Liver (tissue), 9 donors: ENCODE measurements around the gene ZSWIM4. TPM values are rescaled to one million over a fixed set of nuclear protein-coding genes. Genes with fewer than 3 reads are reported as not detected.

Source experiments
- DNase-seq: peaks from one replicate; pipeline ENCODE4 v3.0.0-alpha.2; 2017; ENCODE audit warnings: low spot score
- H3K27ac ChIP-seq, 2 donors: one replicate each; pipeline ENCODE4 v1.7.0; 2013; ENCODE audit warnings: inconsistent platforms in 2 of 2, low read length in 2 of 2, control low read depth in 1 of 2, low read depth in 1 of 2, mild to moderate bottlenecking in 1 of 2
- H3K27me3 ChIP-seq, 4 donors: one replicate each; pipeline versions ENCODE4 v1.6.1 to v1.7.0; 2013; ENCODE audit warnings: low read length in 3 of 4, inconsistent platforms in 1 of 4, mild to moderate bottlenecking in 1 of 4, moderate library complexity in 1 of 4; ENCODE audit not compliant: control insufficient read depth in 4 of 4, insufficient read depth in 4 of 4
- H3K36me3 ChIP-seq, 4 donors: one replicate each; pipeline versions ENCODE4 v1.6.1 to v1.7.0; 2013; ENCODE audit warnings: low read length in 3 of 4, mild to moderate bottlenecking in 3 of 4, low read depth in 1 of 4, moderate library complexity in 1 of 4; ENCODE audit not compliant: control insufficient read depth in 4 of 4, insufficient read depth in 3 of 4
- H3K4me1 ChIP-seq, 4 donors: one replicate each; pipeline versions ENCODE4 v1.6.1 to v1.7.0; 2013; ENCODE audit warnings: low read length in 3 of 4, mild to moderate bottlenecking in 3 of 4, moderate library complexity in 1 of 4; ENCODE audit not compliant: control insufficient read depth in 4 of 4, insufficient read depth in 4 of 4
- H3K4me3 ChIP-seq, 3 donors: one replicate each; pipeline versions ENCODE4 v1.6.1 to v1.7.0; 2013; ENCODE audit warnings: low read length in 3 of 3, control low read depth in 1 of 3, low read depth in 1 of 3, mild to moderate bottlenecking in 1 of 3
- H3K9ac ChIP-seq, 2 donors: one replicate each; pipeline ENCODE4 v1.7.0; 2013; ENCODE audit warnings: low read length in 2 of 2, mild to moderate bottlenecking in 2 of 2, moderate library complexity in 2 of 2, control low read depth in 1 of 2, low read depth in 1 of 2
- H3K9me3 ChIP-seq, 4 donors: one replicate each; pipeline versions ENCODE4 v1.6.1 to v1.7.0; 2013; ENCODE audit warnings: low read length in 3 of 4; ENCODE audit not compliant: control insufficient read depth in 4 of 4
- CTCF ChIP-seq: fragments of 150-350 bp; IDR thresholded peaks from 2 replicates; pipeline ENCODE4 v1.5.1; 2017; ENCODE audit warnings: improper control_type of control experiment, low read depth, low read length; ENCODE audit not compliant: missing input control
- EGR1 ChIP-seq, 2 donors: IDR thresholded peaks; 2 replicates each; pipeline ENCODE4 v1.6.1; 2016 to 2018; ENCODE audit warnings: antibody characterized with exemption in 2 of 2, low read depth in 2 of 2
- FOXA1 ChIP-seq: IDR thresholded peaks from 2 replicates; pipeline ENCODE4 v1.6.1; 2016; ENCODE audit warnings: antibody characterized with exemption
- GABPA ChIP-seq, 2 donors: IDR thresholded peaks in 1 of 2; conservative IDR thresholded peaks in 1 of 2; 2 replicates each; pipeline ENCODE4 v1.6.1; 2016; ENCODE audit warnings: antibody characterized with exemption in 2 of 2, mild to moderate bottlenecking in 1 of 2, moderate library complexity in 1 of 2
- HNF4G ChIP-seq: IDR thresholded peaks from 2 replicates; pipeline ENCODE4 v1.6.1; 2016; ENCODE audit warnings: antibody characterized with exemption
- JUND ChIP-seq, 2 donors: IDR thresholded peaks; 2 replicates each; pipeline ENCODE4 v1.6.1; 2016; ENCODE audit warnings: antibody characterized with exemption in 2 of 2
- MAX ChIP-seq: IDR thresholded peaks from 2 replicates; pipeline ENCODE4 v1.6.1; 2016; ENCODE audit warnings: antibody characterized with exemption
- NR2F2 ChIP-seq: IDR thresholded peaks from 2 replicates; pipeline ENCODE4 v1.6.1; 2016; ENCODE audit warnings: antibody characterized with exemption
- RAD21 ChIP-seq, 2 donors: IDR thresholded peaks; 2 replicates each; pipeline ENCODE4 v1.6.1; 2016; ENCODE audit warnings: antibody characterized with exemption in 2 of 2, mild to moderate bottlenecking in 2 of 2
- REST ChIP-seq: IDR thresholded peaks from 2 replicates; pipeline ENCODE4 v1.6.1; 2016; ENCODE audit warnings: antibody characterized with exemption, mild to moderate bottlenecking
- RXRA ChIP-seq, 2 donors: IDR thresholded peaks; 2 replicates each; pipeline ENCODE4 v1.6.1; 2017 to 2018; ENCODE audit warnings: antibody characterized with exemption in 2 of 2, mild to moderate bottlenecking in 1 of 2
- SP1 ChIP-seq: IDR thresholded peaks from 2 replicates; pipeline ENCODE4 v1.6.1; 2018; ENCODE audit warnings: antibody characterized with exemption, mild to moderate bottlenecking
- TAF1 ChIP-seq: conservative IDR thresholded peaks from 2 replicates; pipeline ENCODE4 v1.6.1; 2016; ENCODE audit warnings: antibody characterized with exemption, mild to moderate bottlenecking
- YY1 ChIP-seq: IDR thresholded peaks from 2 replicates; pipeline ENCODE4 v1.6.1; 2016; ENCODE audit warnings: antibody characterized with exemption, mild to moderate bottlenecking
- ZBTB33 ChIP-seq: IDR thresholded peaks from 2 replicates; pipeline ENCODE4 v1.6.1; 2016; ENCODE audit warnings: antibody characterized with exemption
- WGBS: extraction: QIAGEN DNeasy Blood & Tissue Kit; methylation state at CpG from one replicate; pipeline ENCODE4 v1.1.7; 2013; 5-methylcytosine and 5-hydroxymethylcytosine counted together
- polyA plus RNA-seq, 2 donors: library from polyadenylated mRNA; stranded (reverse) in 1 of 2; unstranded in 1 of 2; fragments of 200-250 nt in 1 of 2; fragments of >200 nt in 1 of 2; fragmentation: Nextera tagmentation in 1 of 2; extraction: Ambion mirVana in 1 of 2; gene quantifications; one replicate each; pipeline versions ENCODE4 v1.2.1 to v1.2.3, GENCODE V29; 2013 to 2015
- total RNA-seq, 2 donors: library from RNA; depleted of rRNA; stranded (reverse); fragments of >200 nt; gene quantifications; one replicate each; pipeline ENCODE4 v1.2.3, GENCODE V29; 2014
- donor health status: healthy.
- donor health status: healthy.
- donor health status: healthy.
- donor health status: healthy.
- donor health status: healthy.

Gene ZSWIM4
- total and polyA plus RNA-seq, 4 donors = 0.14 to 2.2 (median 1.2) TPM

- H3K27me3 ChIP-seq = no peaks in the 10 kb centered on the region
- H3K4me1 ChIP-seq = peaks cover 4 to 23% (median 8%) of the 10 kb centered on the region in 4 donors
- TF ChIP-seq SP1 (peak; percentile 88), RAD21 (IDR thresholded peaks at IDR 0.05) (peak in 1 of 2 donors; percentile 50), MAX (no peak), GABPA (IDR thresholded peaks at IDR 0.05 in 1 of 2, conservative IDR thresholded peaks at IDR 0.05 in 1 of 2) (no peak), FOXA1 (no peak), EGR1 (IDR thresholded peaks at IDR 0.05; ENCODE audit: low read depth in 2 of 2) (no peak), RXRA (IDR thresholded peaks at IDR 0.05) (peak; percentile 45 to 76)
- DNase-seq = peak; percentile 92
- H3K36me3 ChIP-seq = peaks cover 0 to 5% (median 2%) of the 10 kb centered on the region in 4 donors
- whole genome bisulfite sequencing = 8% methylated on average over 59 of the region's 59 CpGs
- peak overlapping the region; percentile 50 to 71 for H3K27ac ChIP-seq
- no peaks in the 10 kb centered on the region for H3K9me3 ChIP-seq
- peak overlapping the region in 2 of 3 donors; percentile 31 to 39 for H3K4me3 ChIP-seq
- peak overlapping the region in 1 of 2 donors; percentile 42 for H3K9ac ChIP-seq
Measured at GRCh38 chr19:13833330-13834243, 38.3 kb downstream of the ZSWIM4 start.

- H3K36me3 ChIP-seq = peaks cover 0 to 5% (median 2%) of the 10 kb centered on the region in 4 donors
- H3K27me3 ChIP-seq = no peaks in the 10 kb centered on the region
- peaks cover 4 to 23% (median 8%) of the 10 kb centered on the region in 4 donors for H3K4me1 ChIP-seq
- no peak overlapping the region for H3K4me3 ChIP-seq
- H3K27ac ChIP-seq = peak overlapping the region; percentile 36 to 71
- H3K9me3 ChIP-seq = no peaks in the 10 kb centered on the region
- no peak for DNase-seq
- 72% methylated on average over 14 of the region's 14 CpGs for WGBS
- TF ChIP-seq RXRA (IDR thresholded peaks at IDR 0.05) = no peak
- TF ChIP-seq HNF4G = no peak
- no peak for TF ChIP-seq TAF1
- TF ChIP-seq JUND (IDR thresholded peaks at IDR 0.05) = no peak
- TF ChIP-seq MAX = no peak
- no peak for TF ChIP-seq NR2F2
- no peak for TF ChIP-seq CTCF
- no peak for TF ChIP-seq GABPA (IDR thresholded peaks at IDR 0.05 in 1 of 2, conservative IDR thresholded peaks at IDR 0.05 in 1 of 2)
- no peak for TF ChIP-seq ZBTB33
- TF ChIP-seq SP1 = no peak
- no peak for TF ChIP-seq YY1
- no peak for TF ChIP-seq REST
- no peak for TF ChIP-seq FOXA1
- peak overlapping the region in 1 of 2 donors; percentile 42 for H3K9ac ChIP-seq
Measured at GRCh38 chr19:13834244-13835069, 39.2 kb downstream of the ZSWIM4 start.
